Activated effector memory CD4-positive, alpha-beta T cell treated with Interleukin-2 at 50 U/mL for 16 hours (primary cell): ENCODE measurements around the gene MICAL2.

Experiments used
- DNase-seq: peaks from one replicate; pipeline ENCODE4 v3.0.0-alpha.2; 2020

The MICAL2 gene

DNA sequence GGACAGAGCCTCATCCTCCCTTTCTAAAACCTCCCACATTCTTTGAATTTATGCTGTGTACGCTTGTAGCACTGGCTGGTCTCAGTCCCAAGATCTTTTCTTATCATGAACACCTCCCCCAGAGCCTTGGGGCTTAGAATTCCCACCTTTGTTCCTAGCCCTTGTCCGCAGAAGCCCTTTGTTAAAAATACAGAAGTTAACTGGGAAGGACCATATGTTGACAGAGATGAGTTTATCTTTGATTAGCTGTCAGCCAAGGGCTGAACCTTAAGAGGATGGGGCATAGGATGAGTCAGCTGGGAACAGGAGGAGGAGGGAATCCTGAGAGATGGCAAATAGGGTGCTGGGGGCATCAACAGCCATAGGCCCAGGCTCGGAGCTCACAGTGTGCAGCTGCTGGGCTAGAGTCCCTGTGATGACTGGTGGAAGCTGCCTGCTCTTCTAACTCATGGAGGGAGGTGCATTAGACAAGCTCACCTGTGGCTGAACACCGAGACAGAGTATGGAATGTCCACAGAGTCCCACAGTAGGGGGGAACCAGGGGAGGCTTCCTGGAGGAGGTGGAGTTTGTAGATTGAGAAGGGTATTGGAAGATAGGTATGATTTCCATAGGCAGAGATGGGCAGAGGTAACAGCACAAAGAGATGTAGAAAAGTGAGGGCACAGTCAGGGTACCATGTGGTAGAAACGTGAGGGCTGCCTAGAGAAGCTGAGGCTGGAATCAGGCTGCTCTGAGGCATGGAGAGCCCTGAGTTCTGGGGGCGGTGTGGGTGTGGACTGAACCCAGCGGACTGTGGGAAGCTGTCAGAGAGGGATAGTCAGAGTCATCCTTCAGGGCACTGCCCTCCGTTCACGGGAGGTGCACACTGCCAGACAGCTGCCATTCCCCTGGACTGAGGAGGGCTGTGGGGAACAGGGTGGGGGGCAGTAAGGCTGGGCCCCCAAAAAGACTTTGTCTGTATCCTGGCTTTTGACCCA is 9.9 kb downstream of the MICAL2 start:
- no peak for DNase-seq

DNA sequence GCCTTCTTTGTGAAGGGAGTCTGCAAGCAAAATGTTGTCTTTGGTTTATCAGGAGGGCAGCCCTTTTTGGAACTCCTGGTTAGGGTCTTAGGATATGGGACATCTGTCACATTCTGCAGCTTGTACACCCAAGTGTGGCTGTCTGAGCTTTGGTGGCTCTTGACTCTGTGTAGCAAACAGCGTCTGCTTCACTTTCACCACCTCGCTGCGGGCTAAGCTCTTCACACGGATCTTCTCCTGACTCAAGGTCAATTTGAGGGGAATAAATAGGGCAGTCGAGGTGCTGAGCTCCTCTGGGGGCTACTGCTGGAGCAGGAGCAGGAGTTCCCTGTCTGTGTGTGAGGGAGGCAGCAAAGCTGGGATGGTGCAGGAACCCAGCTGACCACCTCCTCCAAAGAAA is 10.6 kb downstream of the MICAL2 start:
- no peak for DNase-seq

DNA sequence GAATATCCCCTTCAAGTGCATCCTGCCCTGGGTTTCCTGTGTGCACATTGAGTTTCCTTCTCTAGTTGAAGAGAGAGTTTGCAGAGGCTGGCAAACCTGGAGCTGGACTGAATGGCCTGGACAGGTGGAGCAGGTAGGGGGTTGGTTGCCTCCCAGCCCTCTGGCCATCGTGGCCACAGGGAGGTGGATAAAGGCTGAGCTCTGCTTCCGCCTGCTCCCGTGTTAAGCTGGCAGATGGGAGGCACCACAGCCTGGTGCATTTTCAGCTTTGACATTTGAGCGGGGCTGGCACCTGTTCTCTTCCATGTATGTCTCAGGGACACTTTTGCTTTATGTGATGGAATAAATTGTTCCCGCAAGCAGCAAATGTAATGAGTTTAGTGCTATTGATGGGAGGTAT is 11.1 kb downstream of the MICAL2 start:
- no peak for DNase-seq

DNA sequence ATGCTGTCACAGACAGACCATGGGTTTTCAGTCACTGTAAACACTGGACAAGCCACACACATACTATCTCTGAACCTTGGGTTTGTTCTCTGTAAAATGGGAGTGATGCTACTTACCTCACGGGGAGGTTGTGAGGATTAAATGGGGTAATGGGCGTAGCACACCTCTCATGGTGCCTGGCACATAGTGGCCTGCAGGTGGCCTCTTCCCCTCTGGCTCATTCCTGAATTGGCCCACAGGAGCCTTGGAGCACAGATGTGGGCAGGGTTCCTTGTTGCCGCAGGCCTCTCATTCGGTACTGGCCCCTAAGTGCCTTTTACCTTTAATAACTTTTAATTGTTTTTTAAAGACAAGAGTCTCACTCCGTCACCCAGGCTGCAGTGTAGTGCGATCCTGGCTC is 11.7 kb downstream of the MICAL2 start:
- no peak for DNase-seq

DNA sequence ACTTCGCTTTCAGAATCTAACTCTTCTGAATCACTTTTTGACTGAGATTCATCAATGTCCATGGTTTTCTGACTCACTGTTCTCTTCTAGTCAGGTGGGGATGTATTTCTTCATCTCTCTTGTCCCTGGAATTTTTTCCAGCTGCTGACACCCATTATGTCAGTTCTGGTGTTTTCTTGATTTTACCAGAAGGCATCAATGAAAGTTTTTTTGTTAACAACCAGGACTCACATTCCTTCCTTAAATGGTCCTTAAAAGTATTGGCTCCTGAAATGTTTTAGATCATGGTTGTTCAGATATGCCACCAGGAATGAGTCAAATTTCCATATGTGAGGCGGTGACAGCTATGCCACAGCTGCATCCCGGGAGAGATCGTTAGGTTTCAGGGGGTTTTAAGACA is 12.9 kb downstream of the MICAL2 start:
- no peak for DNase-seq

DNA sequence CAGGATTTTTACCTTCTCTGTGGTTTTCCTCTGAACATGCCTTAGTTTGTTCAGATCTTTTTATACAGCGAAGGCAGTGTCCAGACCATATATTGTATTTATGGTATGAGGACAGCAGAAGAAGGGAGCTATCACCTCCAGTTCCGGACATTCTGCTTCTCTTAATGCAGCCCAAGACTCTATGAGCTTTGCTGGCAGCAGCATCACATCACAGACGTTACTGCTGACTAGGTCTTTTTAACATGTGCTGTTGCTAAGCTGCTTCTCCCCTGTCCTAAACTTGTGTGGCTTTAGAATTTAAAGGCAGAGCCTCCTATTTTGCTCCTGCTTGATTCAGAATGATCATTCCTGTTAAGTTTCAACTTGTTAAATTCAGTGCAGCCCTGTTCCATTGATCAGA is 13.4 kb downstream of the MICAL2 start:
- DNase-seq, result no peak

DNA sequence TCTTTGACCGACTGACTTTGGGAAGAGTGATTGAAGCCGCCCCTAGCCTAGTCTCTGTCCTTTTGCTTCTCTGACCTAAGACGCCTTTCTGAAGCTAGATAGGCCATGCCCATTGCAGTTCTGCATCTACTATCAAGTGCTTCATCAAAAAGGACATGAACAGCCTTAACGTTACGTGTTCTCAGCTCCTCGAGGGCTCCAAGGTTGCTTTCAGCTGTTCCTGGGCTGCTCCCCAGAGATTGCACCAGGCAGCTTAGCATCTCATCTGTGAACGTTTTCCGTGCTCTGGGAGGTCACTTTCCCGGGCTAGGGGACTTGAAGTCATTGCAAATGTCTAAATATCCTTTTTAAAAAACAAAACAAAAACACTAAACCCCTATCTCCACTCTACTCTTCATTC is 13.9 kb downstream of the MICAL2 start:
- no peak for DNase-seq

DNA sequence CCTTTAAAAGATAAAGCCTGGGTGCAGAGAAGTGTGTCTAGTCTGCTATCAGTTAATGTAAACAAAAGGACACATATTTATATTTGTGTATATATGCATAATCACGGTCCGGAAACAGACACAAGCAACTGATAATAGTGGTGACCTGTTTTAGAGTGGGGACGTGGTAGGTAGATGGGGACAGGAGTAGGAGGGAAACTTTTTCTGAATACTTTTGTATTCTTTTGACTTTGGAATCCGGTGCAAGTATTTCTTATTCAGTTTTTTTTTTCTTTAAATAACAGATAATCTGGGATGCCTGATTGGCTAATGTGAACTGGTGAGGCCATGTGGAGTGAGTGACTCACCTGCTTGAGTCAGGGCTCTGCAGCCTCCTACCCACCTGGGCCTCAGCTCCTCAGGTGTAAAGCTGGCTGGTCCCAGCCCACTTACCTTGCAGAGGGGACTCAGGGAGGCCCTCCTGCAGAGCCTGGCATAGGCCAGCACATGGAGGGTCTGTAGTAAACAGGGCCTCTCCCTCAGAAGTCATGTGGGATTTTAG is 15.3 kb downstream of the MICAL2 start:
- no peak for DNase-seq

- DNase-seq, result no peak
Measured at GRCh38 chr11:12126344-12127019, 16.1 kb downstream of the MICAL2 start.

- no peak for DNase-seq
Measured at GRCh38 chr11:12127206-12127898, 17.0 kb downstream of the MICAL2 start.

GRCh38 chr11:12128301-12128751 is 17.9 kb downstream of the MICAL2 start:
- no peak for DNase-seq

GRCh38 chr11:12129227-12129626 is 18.8 kb downstream of the MICAL2 start:
- DNase-seq, result no peak

DNA sequence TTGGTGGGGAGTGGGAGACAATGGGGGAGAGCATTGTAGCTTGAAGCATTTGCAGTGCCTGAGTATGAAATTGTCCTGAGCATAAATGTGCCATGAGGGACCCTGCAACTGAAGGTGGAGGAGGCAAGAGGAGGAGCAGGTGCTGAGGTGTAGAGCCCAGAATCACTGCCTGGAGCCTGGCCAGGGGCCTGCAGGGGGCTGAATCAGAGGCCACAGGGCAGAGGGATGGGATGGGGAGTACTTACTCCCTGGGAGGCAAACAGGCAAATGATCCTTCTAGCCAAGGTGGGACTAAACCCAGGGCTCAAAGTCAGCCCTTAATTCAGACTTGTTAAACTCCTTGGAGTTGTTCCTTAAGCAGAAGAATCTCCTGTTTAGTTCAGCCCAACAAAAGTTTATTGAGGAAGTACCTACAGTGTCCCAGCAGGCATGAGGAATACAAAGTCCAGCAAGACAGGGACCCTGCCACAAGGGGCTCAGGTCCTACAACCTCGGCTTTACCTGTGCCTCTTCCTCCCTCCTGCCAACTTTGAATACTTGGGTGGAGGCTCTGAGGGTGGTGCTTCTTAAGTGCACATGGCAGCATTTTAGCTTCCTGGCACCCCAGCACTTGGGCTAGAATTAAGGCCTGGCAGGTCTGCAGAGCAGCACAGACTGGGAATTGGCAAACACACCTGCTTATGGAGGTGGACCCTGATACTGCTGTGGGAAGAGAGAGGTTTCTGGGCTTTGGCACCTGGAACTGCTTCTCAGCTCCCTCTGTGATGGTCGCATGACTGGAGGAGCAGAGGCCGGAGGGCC is 20.0 kb downstream of the MICAL2 start:
- no peak for DNase-seq

GRCh38 chr11:12131943-12132789 is 21.8 kb downstream of the MICAL2 start:
- DNase-seq, result no peak

GRCh38 chr11:12132790-12133145 is 22.4 kb downstream of the MICAL2 start:
- DNase-seq, result no peak

DNA sequence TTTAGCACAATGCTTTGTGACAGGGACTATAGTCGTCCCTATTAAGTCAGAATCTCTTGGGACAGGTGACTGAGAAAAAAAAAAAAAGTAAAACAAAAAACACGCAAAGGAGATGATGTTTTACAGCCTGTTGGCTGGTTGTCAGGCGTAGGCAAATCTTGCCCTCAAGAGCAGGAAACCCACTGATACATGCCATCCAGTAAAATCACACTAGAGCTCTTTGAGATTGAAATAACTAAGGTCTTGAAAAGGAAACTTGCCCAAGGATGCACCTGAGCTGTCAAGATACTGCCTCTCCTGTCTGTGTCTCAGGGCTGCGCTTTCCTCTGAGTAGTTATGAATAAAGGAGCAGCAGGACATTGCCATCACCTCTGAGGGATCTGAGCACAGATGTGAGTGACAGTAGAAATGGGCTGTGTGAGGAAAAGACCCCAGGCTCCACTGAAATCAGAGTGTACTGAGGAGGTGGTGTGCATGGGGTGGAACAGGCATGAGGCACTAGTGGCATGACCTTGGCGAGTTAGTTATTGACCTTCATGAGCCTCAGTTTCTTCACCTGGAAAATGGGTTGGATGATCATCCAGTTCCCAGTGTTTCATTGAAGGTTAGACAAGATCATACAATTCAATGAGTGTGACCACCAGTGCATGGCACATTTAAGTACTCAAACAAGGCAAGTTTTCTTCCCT is 23.3 kb downstream of the MICAL2 start:
- DNase-seq, result no peak

DNA sequence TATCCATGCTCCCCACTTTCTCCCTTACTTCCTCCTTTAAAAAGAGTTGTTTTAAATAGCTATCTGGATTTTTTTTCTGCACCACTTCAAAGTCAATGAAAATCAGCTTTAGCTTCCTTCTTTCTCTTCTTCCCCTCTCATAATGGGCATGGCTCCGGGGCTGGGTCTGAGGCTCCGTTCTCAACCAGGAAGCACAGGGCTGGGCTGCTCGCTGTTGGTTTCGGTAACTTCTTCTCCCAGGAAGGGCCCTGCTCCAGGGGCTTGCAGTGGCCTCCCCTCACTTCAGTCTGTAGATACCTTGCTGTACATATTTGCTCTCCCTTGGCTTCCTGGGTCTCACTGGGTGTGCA is 23.8 kb downstream of the MICAL2 start:
- no peak for DNase-seq

- DNase-seq, result no peak
Measured at GRCh38 chr11:12135185-12135584, 24.8 kb downstream of the MICAL2 start.

- DNase-seq, result no peak
Measured at GRCh38 chr11:12137005-12137690, 26.8 kb downstream of the MICAL2 start.
